ENCODE results near the gene GRK3. TPM values are rescaled to one million over a fixed set of nuclear protein-coding genes. Genes with fewer than 3 reads are reported as not detected.

GRK3 gene
- total RNA-seq, 4 donors from 2014 or later, result 2.0 to 12.4 (median 3.6) TPM

- no peak for DNase-seq
- H3K27me3 ChIP-seq, result no peaks in the 10 kb centered on the region
- TF ChIP-seq POLR2A (IDR thresholded peaks at IDR 0.05) (no peak), CTCF (IDR thresholded peaks at IDR 0.05) (no peak)
- H3K4me1 ChIP-seq, result no peaks in the 10 kb centered on the region
- H3K9me3 ChIP-seq, result no peaks in the 10 kb centered on the region
- no peak overlapping the region for H3K27ac ChIP-seq
- H3K4me3 ChIP-seq, result no peak overlapping the region
- no peaks in the 10 kb centered on the region for H3K36me3 ChIP-seq
These were observed 73.2 kb downstream of the GRK3 start for GRCh38 chr22:25637672-25638071.

DNA sequence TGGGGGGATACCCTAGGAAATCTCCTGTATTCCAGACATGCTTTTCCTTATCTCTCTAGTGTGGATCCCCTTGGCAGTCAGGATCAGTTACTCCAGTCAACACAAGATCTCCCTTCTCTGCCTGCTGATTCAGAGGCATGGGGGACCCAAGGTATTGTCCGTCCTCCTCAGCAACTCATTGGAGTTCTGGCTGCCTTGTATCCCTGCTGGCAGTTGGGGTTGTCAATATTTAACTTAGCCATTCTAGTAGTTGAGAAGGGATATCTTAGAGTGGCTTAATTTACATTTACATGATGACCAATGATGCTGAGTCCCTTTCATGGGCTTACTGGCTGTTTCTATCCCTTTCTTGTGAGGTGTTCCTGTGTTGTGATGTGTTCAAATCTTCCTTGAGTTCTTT is 74.2 kb downstream of the GRK3 start:
- Histone ChIP-seq H3K4me1 (no peaks in the 10 kb centered on the region), H3K4me3 (no peak overlapping the region), H3K9me3 (no peaks in the 10 kb centered on the region), H3K27me3 (no peaks in the 10 kb centered on the region), H3K27ac (no peak overlapping the region), H3K36me3 (no peaks in the 10 kb centered on the region)
- TF ChIP-seq CTCF (IDR thresholded peaks at IDR 0.05) (no peak), POLR2A (IDR thresholded peaks at IDR 0.05) (no peak)
- DNase-seq, result no peak

GRCh38 chr22:25641650-25642049 is 77.2 kb downstream of the GRK3 start:
- TF ChIP-seq POLR2A (IDR thresholded peaks at IDR 0.05) (no peak), CTCF (IDR thresholded peaks at IDR 0.05) (no peak)
- Histone ChIP-seq H3K27me3 (no peaks in the 10 kb centered on the region), H3K4me3 (no peak overlapping the region), H3K27ac (no peak overlapping the region), H3K36me3 (no peaks in the 10 kb centered on the region), H3K9me3 (no peaks in the 10 kb centered on the region), H3K4me1 (no peaks in the 10 kb centered on the region)
- no peak for DNase-seq

DNA sequence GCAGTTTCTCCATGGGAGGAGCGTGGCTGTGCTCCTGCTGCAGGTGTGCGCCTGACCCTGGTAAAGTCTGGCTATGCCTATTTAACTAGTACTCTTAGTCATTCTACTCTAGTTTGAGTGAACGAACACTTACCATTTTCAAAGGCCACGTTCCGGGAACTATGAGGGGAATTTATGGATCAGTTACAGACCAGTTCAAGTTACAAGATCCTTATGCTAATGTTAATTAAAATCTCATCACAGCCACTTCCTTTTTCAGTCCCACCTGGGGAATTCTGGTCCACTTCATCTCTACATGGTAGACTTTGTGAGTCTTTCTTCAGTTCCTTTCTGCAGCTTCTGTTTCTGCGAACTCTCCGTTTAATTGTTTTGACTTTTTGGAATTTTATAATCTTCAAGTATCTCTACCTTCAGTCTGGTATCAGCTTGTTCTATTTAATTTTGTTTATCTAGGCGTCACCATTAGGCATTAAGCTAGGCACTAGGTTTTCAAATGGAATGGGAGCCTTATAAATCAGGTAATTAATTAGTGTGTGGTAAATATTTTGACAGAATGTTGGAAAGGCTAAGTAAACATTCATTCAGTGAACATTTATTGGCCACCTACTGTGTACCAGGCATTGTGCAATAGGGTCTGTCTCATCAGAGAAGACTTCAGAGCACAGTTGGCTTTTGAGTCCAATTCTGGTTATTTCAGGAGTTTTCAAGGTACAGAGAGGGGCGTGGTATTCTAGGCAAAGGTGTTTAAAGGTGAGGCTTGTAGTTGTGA is 78.9 kb downstream of the GRK3 start:
- H3K27me3 ChIP-seq, result no peaks in the 10 kb centered on the region
- no peaks in the 10 kb centered on the region for H3K36me3 ChIP-seq
- no peaks in the 10 kb centered on the region for H3K4me1 ChIP-seq
- H3K9me3 ChIP-seq, result no peaks in the 10 kb centered on the region
- no peak overlapping the region for H3K4me3 ChIP-seq
- TF ChIP-seq POLR2A (IDR thresholded peaks at IDR 0.05) (no peak), CTCF (IDR thresholded peaks at IDR 0.05) (no peak)
- DNase-seq, result no peak
- H3K27ac ChIP-seq, result no peak overlapping the region

DNA sequence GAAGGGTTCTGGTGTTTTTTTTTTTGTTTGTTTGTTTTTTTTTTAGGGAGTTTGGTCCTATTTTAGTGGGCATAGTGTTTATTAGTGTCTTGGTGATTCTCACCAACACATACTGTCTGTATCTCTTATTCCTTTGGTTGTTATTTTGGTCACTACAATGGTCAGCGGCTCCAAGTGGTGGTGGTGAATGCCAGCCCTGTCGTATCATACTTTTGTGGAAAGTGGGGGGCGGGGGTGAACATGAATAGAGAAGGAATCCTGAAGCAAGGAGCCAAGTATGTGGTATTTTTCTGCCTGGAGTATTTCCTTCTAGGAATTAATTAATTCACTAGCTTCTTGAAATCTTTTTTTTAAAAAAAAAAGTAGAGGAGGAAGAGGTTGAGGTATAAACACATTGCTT is 79.6 kb downstream of the GRK3 start:
- Histone ChIP-seq H3K27ac (no peak overlapping the region), H3K9me3 (no peaks in the 10 kb centered on the region), H3K4me1 (no peaks in the 10 kb centered on the region), H3K4me3 (no peak overlapping the region), H3K27me3 (no peaks in the 10 kb centered on the region), H3K36me3 (no peaks in the 10 kb centered on the region)
- DNase-seq, result no peak
- TF ChIP-seq POLR2A (IDR thresholded peaks at IDR 0.05), result no peak
- no peak for TF ChIP-seq CTCF (IDR thresholded peaks at IDR 0.05)

Data from Peyer's patch (tissue), 4 donors.